OCI-LY1 (cell line): ENCODE results near the gene MMS19.

ENCODE experiments used
- CTCF ChIP-seq: fragments of 200-600 bp; sonication (generic), shearing (Covaris generic); IDR thresholded peaks from 2 replicates; pipeline ENCODE4 v1.5.1; 2017; ENCODE audit warnings: mild to moderate bottlenecking, antibody characterized with exemption, low read length, moderate library complexity, mixed read lengths
- EZH2 ChIP-seq: fragments of 200-600 bp; sonication (generic), shearing (Covaris generic); IDR thresholded peaks from 2 replicates; pipeline ENCODE4 v1.8.0; 2017; ENCODE audit warnings: borderline replicate concordance, mixed run types, mild to moderate bottlenecking, antibody characterized with exemption, low read length, moderate library complexity, mixed read lengths

GRCh38 chr10:97452352-97452751 lies 45.9 kb downstream of the MMS19 start:
- no peak for TF ChIP-seq CTCF
- no peak for TF ChIP-seq EZH2
